ENCODE measurements around the gene TBPL2.

- TF ChIP-seq, protein P1, sequence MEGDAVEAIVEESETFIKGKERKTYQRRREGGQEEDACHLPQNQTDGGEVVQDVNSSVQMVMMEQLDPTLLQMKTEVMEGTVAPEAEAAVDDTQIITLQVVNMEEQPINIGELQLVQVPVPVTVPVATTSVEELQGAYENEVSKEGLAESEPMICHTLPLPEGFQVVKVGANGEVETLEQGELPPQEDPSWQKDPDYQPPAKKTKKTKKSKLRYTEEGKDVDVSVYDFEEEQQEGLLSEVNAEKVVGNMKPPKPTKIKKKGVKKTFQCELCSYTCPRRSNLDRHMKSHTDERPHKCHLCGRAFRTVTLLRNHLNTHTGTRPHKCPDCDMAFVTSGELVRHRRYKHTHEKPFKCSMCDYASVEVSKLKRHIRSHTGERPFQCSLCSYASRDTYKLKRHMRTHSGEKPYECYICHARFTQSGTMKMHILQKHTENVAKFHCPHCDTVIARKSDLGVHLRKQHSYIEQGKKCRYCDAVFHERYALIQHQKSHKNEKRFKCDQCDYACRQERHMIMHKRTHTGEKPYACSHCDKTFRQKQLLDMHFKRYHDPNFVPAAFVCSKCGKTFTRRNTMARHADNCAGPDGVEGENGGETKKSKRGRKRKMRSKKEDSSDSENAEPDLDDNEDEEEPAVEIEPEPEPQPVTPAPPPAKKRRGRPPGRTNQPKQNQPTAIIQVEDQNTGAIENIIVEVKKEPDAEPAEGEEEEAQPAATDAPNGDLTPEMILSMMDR (IDR thresholded peaks at IDR 0.05): no peak
- TF ChIP-seq POLR2A (IDR thresholded peaks at IDR 0.05): no peak
Measured at GRCh38 chr14:55418411-55418810, 22.0 kb downstream of the TBPL2 start.

Data from right lobe of liver (tissue), 4 donors.